Sciatic nerve (tissue), 2 donors: Measurements from ENCODE around the gene TLK1. TPM values are rescaled to one million over a fixed set of nuclear protein-coding genes. Genes with fewer than 3 reads are reported as not detected.

Experiments
- ATAC-seq: fragments of 200-7000 bp; cut with Tn5 transposase; one replicate; pipeline ENCODE4 v1.9.1; 2020; ENCODE audit warnings: mild to moderate bottlenecking, moderate library complexity
- DNase-seq: peaks from one replicate; pipeline ENCODE4 v3.0.0-alpha.2; 2020; ENCODE audit warnings: low spot score
- intact Hi-C: fragments of 100-400 bp; cut with DNase I; formaldehyde crosslinking; loops from one replicate; pipeline ENCODE4 v1.14.2; 2022
- total RNA-seq: library from RNA; stranded (reverse); fragmentation: NEBNext Ultra II Directional; extraction: Animal tissue kit (Norgen Biotek cat#: 25700); gene quantifications from one replicate; pipeline ENCODE4 v1.2.1, GENCODE V29; 2021
- donor health status: DM: no; HTN: no; CAD: no.
- donor health status: DM: no; HTN: no; CAD: no.

TLK1 gene
- total RNA-seq, 1 donor from 2014 or later, result 56.8 TPM

GRCh38 chr2:170943596-170943995 is 217.1 kb downstream of the TLK1 start:
- intact Hi-C loops, result no loop called here
- ATAC-seq, result no peak
- no peak for DNase-seq

GRCh38 chr2:170943041-170943440 is 217.7 kb downstream of the TLK1 start:
- ATAC-seq (no peak), DNase-seq (no peak)
- intact Hi-C loops, result no loop called here

GRCh38 chr2:170942615-170943014 is 218.1 kb downstream of the TLK1 start:
- intact Hi-C loops, result no loop called here
- ATAC-seq, result no peak

More at GRCh38 chr2:170942615-170943014, 218.1 kb downstream of the TLK1 start:
- DNase-seq, result no peak

Other genes with a start within 250 kb of the TLK1 start
- gene GORASP2, start 231.6 kb downstream of the TLK1 start, total RNA-seq, result 63.1 TPM